DMS 273 (cell line): ENCODE results near the gene RETREG1.
"Not testable (repeated sequence)": the region's sequence is repeated elsewhere in the genome, so short reads cannot be mapped to it uniquely, and the experiment has no call there.

Source experiments
- DNase-seq: peaks from one replicate; lab custom pipeline; 2025; ENCODE audit not compliant: unreplicated experiment; lab: John Stamatoyannopoulos, UW

The RETREG1 gene

GRCh38 chr5:16616536-16617273 lies at the start of gene RETREG1:
Gene RETREG1, minus strand, starts transcription at chr5:16616997. Its CDS starts 26 bp downstream, at chr5:16616971.
- DNase-seq = peak; percentile 77

- DNase-seq = no peak
Measured at GRCh38 chr5:16666130-16666882, 49.5 kb upstream of the RETREG1 start.

- DNase-seq = no peak
Measured at GRCh38 chr5:16665601-16666000, 48.8 kb upstream of the RETREG1 start.

- DNase-seq = no peak
Measured at GRCh38 chr5:16664368-16664767, 47.6 kb upstream of the RETREG1 start.

GRCh38 chr5:16663840-16664239 lies 47.0 kb upstream of the RETREG1 start:
- DNase-seq = no peak

GRCh38 chr5:16661713-16662112 lies 44.9 kb upstream of the RETREG1 start:
- no peak for DNase-seq

- no peak for DNase-seq
Measured at GRCh38 chr5:16660982-16661381, 44.2 kb upstream of the RETREG1 start.

GRCh38 chr5:16659536-16659935 lies 42.7 kb upstream of the RETREG1 start:
- DNase-seq = no peak

- no peak for DNase-seq
Measured at GRCh38 chr5:16656561-16657191, 39.9 kb upstream of the RETREG1 start.

- no peak for DNase-seq
Measured at GRCh38 chr5:16654647-16655334, 38.0 kb upstream of the RETREG1 start.

- DNase-seq = not testable (repeated sequence)
Measured at GRCh38 chr5:16648739-16649138, 31.9 kb upstream of the RETREG1 start.

GRCh38 chr5:16644301-16644889 lies 27.6 kb upstream of the RETREG1 start:
- no peak for DNase-seq

- DNase-seq = no peak
Measured at GRCh38 chr5:16642867-16643266, 26.1 kb upstream of the RETREG1 start.

GRCh38 chr5:16639206-16639605 lies 22.4 kb upstream of the RETREG1 start:
- no peak for DNase-seq

- peak; percentile 82 for DNase-seq
Measured at GRCh38 chr5:16628376-16628775, 11.6 kb upstream of the RETREG1 start.

- no peak for DNase-seq
Measured at GRCh38 chr5:16626696-16627264, 10.0 kb upstream of the RETREG1 start.

GRCh38 chr5:16625096-16625495 lies 8.3 kb upstream of the RETREG1 start:
- no peak for DNase-seq

GRCh38 chr5:16619136-16619535 lies 2.3 kb upstream of the RETREG1 start:
- no peak for DNase-seq

GRCh38 chr5:16618138-16618897 lies 1.5 kb upstream of the RETREG1 start:
- DNase-seq = peak; percentile 18
